HepG2 (cell line): ENCODE measurements around the gene SH3D21. TPM values are rescaled to one million over a fixed set of nuclear protein-coding genes. Genes with fewer than 3 reads are reported as not detected.

Source experiments
- ATAC-seq: fragments of 200-7000 bp; cut with Tn5 transposase; 3 replicates; pipeline ENCODE4 v1.9.1; 2020; ENCODE audit warnings: mild to moderate bottlenecking, moderate library complexity
- BruUV-seq: library from RNA; stranded (reverse); fragments of 400-500 nt; replicated peaks from 2 replicates; lab custom pipeline; 2021; lab: Mats Ljungman, UMichigan
- CTCF ChIA-PET: fragments of 300-600 bp; formaldehyde crosslinking; extraction: SDS; loops from one replicate; lab custom pipeline; 2021; ENCODE audit warnings: low total read pairs, inconsistent platforms, low intra/inter-chr PET ratio; lab: Yijun Ruan, JAX
- POLR2A ChIA-PET: fragments of 350-600 bp; sonication (Branson Sonifier 250); formaldehyde crosslinking; loops from one replicate; lab custom pipeline; 2020; ENCODE audit warnings: antibody characterized with exemption, inconsistent platforms; lab: Yijun Ruan, JAX
- DNase-seq: peaks from one replicate; pipeline ENCODE4 v3.0.0-alpha.2; 2015; ENCODE audit warnings: low spot score
- FAIRE-seq: peaks from 3 replicates; lab custom pipeline; 2011; peaks lifted over from hg19 to GRCh38; lab: Jason Lieb, UNC
- H2AFZ ChIP-seq: one replicate; pipeline ENCODE4 v1.6.1; 2011; ENCODE audit warnings: low read length, inconsistent platforms
- H3K27ac ChIP-seq: fragments of 300-600 bp; 3 replicates; pipeline ENCODE4 v1.8.0; 2011; ENCODE audit warnings: mixed run types, mild to moderate bottlenecking, mixed read lengths, low read length, inconsistent platforms; ENCODE audit not compliant: insufficient read depth; ENCODE audit errors: extremely low read length
- H3K27me3 ChIP-seq, 2 experiments: fragments of 200-600 bp in 1 of 2; 2 replicates in 1 of 2; 3 replicates in 1 of 2; pipeline versions ENCODE4 v1.6.0 to v1.8.0; 2011; ENCODE audit warnings: low read length in 2 of 2, mild to moderate bottlenecking in 2 of 2, moderate library complexity in 2 of 2, inconsistent platforms in 1 of 2; ENCODE audit not compliant: insufficient read depth in 2 of 2, control insufficient read depth in 1 of 2
- H3K36me3 ChIP-seq, 2 experiments: fragments of 200-600 bp in 1 of 2; replicated peaks in 1 of 2; 2 replicates in 1 of 2; 3 replicates in 1 of 2; pipeline versions ENCODE4 v1.5.1 to v1.8.0; 2011; ENCODE audit warnings: low read length in 2 of 2, inconsistent platforms in 1 of 2; ENCODE audit not compliant: insufficient read depth in 2 of 2, control insufficient read depth in 1 of 2
- H3K4me1 ChIP-seq: 2 replicates; pipeline ENCODE4 v1.5.1; 2012; ENCODE audit warnings: low read length, inconsistent platforms; ENCODE audit not compliant: insufficient read depth
- H3K4me2 ChIP-seq: 2 replicates; pipeline ENCODE4 v1.6.0; 2011; ENCODE audit warnings: low read depth, low read length, inconsistent platforms
- H3K4me3 ChIP-seq, 3 experiments: fragments of 200-600 bp in 1 of 3; sonication (generic), shearing (Covaris generic) in 1 of 3; replicated peaks in 1 of 3; 2 replicates each; pipeline ENCODE4 v1.5.1; 2011 to 2016; ENCODE audit warnings: low read length in 3 of 3, inconsistent platforms in 2 of 3, low read depth in 2 of 3, mild to moderate bottlenecking in 2 of 3, control low read depth in 1 of 3, mixed read lengths in 1 of 3; ENCODE audit not compliant: insufficient read depth in 1 of 3
- H3K79me2 ChIP-seq: one replicate; pipeline ENCODE4 v1.6.1; 2011; ENCODE audit warnings: low read length, inconsistent platforms; ENCODE audit not compliant: insufficient read depth
- H3K9ac ChIP-seq: 2 replicates; pipeline ENCODE4 v1.6.0; 2011; ENCODE audit warnings: mild to moderate bottlenecking, low read depth, low read length, inconsistent platforms; ENCODE audit not compliant: insufficient read depth
- H3K9me3 ChIP-seq: 2 replicates; pipeline ENCODE4 v1.5.1; 2012; ENCODE audit warnings: mild to moderate bottlenecking, low read length
- H4K20me1 ChIP-seq: 2 replicates; pipeline ENCODE4 v1.6.0; 2011; ENCODE audit warnings: inconsistent platforms, mild to moderate bottlenecking, low read length, moderate library complexity; ENCODE audit not compliant: insufficient read depth
- NFKBIZ ChIP-seq: IDR thresholded peaks from 2 replicates; pipeline ENCODE4 v1.6.1; 2018; ENCODE audit warnings: missing genetic modification reagents, missing compliant biosample characterization
- NRL ChIP-seq: sonication (generic); formaldehyde crosslinking; IDR thresholded peaks from 2 replicates; pipeline ENCODE4 v1.5.0; 2020; ENCODE audit warnings: missing genetic modification reagents, mild to moderate bottlenecking, moderate library complexity, borderline replicate concordance
- SMAD9 ChIP-seq: sonication (generic); formaldehyde crosslinking; IDR thresholded peaks from 2 replicates; pipeline ENCODE4 v1.5.1; 2020; ENCODE audit warnings: mild to moderate bottlenecking, missing genetic modification reagents
- ZNF10 ChIP-seq: sonication (generic); formaldehyde crosslinking; IDR thresholded peaks from 2 replicates; pipeline ENCODE4 v1.4.0; 2020; ENCODE audit warnings: mild to moderate bottlenecking, low read depth, missing genetic modification reagents, borderline replicate concordance
- ZNF615 ChIP-seq: sonication (generic); formaldehyde crosslinking; IDR thresholded peaks from 2 replicates; pipeline ENCODE4 v1.5.0; 2020; ENCODE audit warnings: mild to moderate bottlenecking, missing genetic modification reagents, borderline replicate concordance
- ZNF646 ChIP-seq: sonication (generic); formaldehyde crosslinking; IDR thresholded peaks from 2 replicates; pipeline ENCODE4 v1.9.0; 2021; ENCODE audit warnings: mild to moderate bottlenecking, missing genetic modification reagents
- WGBS: methylation state at CpG from one replicate; pipeline ENCODE4 v1.1.6; 2017; ENCODE audit warnings: low lambda C conversion rate; 5-methylcytosine and 5-hydroxymethylcytosine counted together
- in situ Hi-C: cut with HindIII; loops from 2 replicates; pipeline ENCODE4 v1.10.0; 2017; ENCODE audit warnings: low pct_unique_long_range_greater_than_20kb; ENCODE audit not compliant: extremely low pct_ligation_motif_present
- intact Hi-C: fragments of 100-400 bp; cut with micrococcal nuclease; formaldehyde crosslinking; loops from one replicate; pipeline ENCODE4 v1.10.0; 2022; ENCODE audit not compliant: unreplicated experiment
- polyA plus RNA-seq, 8 experiments: library from polyadenylated mRNA; depleted of rRNA in 3 of 8; stranded (reverse) in 7 of 8; unstranded in 1 of 8; fragments of >200 nt; fragmentation: Illumina TruSeq in 4 of 8; extraction: Trizol in 4 of 8; gene quantifications; 2 replicates each; pipeline versions ENCODE4 v1.2.1 to v1.2.3, GENCODE V29; 2011 to 2016; ENCODE audit warnings: low read depth in 4 of 8, missing spikeins in 1 of 8, mixed read lengths in 1 of 8; ENCODE audit not compliant: insufficient read depth in 1 of 8
- total RNA-seq, 5 experiments: library from RNA; depleted of rRNA; stranded (reverse); fragments of >200 nt; fragmentation: Illumina TruSeq; extraction: Trizol; gene quantifications; 2 replicates each; pipeline ENCODE4 v1.2.3, GENCODE V29; 2016; ENCODE audit warnings: low read depth in 1 of 5
- TF ChIP-seq, protein P1 (sequence below): sonication (generic); formaldehyde crosslinking; IDR thresholded peaks from 2 replicates; pipeline ENCODE4 v1.9.0; 2021; ENCODE audit warnings: missing genetic modification reagents, borderline replicate concordance

The SH3D21 gene
- total and polyA plus RNA-seq, 2 of the 13 experiments (the other 11 are each of a cell fraction or from before 2014, with no cell fraction given), result 5.1 to 8.6 TPM

GRCh38 chr1:36309397-36309796 lies 3.2 kb downstream of the SH3D21 start:
- TF ChIP-seq NFKBIZ (CRISPR knock-in tag) (no peak), ZNF10 (no peak), ZNF615 (no peak), NRL (CRISPR knock-in tag) (no peak), SMAD9 (CRISPR knock-in tag) (no peak), ZNF646 (CRISPR knock-in tag) (no peak)
- TF ChIP-seq, protein P1, sequence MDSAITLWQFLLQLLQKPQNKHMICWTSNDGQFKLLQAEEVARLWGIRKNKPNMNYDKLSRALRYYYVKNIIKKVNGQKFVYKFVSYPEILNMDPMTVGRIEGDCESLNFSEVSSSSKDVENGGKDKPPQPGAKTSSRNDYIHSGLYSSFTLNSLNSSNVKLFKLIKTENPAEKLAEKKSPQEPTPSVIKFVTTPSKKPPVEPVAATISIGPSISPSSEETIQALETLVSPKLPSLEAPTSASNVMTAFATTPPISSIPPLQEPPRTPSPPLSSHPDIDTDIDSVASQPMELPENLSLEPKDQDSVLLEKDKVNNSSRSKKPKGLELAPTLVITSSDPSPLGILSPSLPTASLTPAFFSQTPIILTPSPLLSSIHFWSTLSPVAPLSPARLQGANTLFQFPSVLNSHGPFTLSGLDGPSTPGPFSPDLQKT (CRISPR knock-in tag), result no peak
- no peak overlapping the region for H3K27ac ChIP-seq
- BruUV-seq, result no TSS peak
- ChIA-PET POLR2A (no interaction called here), CTCF (no interaction called here)
- H3K9me3 ChIP-seq, result no peaks in the 10 kb centered on the region
- ATAC-seq (no peak), DNase-seq (no peak), FAIRE-seq (no peak)
- H3K4me1 ChIP-seq, result peaks cover 29% of the 10 kb centered on the region
- H3K4me3 ChIP-seq, result no peak overlapping the region
- WGBS, result 97% methylated on average over 7 of the region's 7 CpGs
- H2AFZ ChIP-seq, result no peak overlapping the region
- H3K36me3 ChIP-seq, result peaks cover 2 to 11% of the 10 kb centered on the region in 2 experiments; a peak in 2 of 5 replicates
- H4K20me1 ChIP-seq, result no peaks in the 10 kb centered on the region
- no peaks in the 10 kb centered on the region for H3K27me3 ChIP-seq
- H3K79me2 ChIP-seq, result peaks cover 8% of the 10 kb centered on the region
- intact Hi-C loops, result no loop called here
- H3K4me2 ChIP-seq, result no peak overlapping the region
- H3K9ac ChIP-seq, result no peak overlapping the region
- in situ Hi-C loops, result no loop called here
